Right atrium auricular region (tissue), 2 donors: ENCODE data around the gene BBS9. TPM values are rescaled to one million over a fixed set of nuclear protein-coding genes. Genes with fewer than 3 reads are reported as not detected.
A peak's percentile ranks its signal among the peaks of the same experiment; 100 is the strongest.

Experiments
- DNase-seq: peaks from one replicate; pipeline ENCODE4 v3.0.0-alpha.2; 2019; ENCODE audit warnings: low spot score
- H3K27ac ChIP-seq, 2 donors: fragments of 200-600 bp; sonication (generic); 1 replicate in 1 of 2; 2 replicates in 1 of 2; pipeline ENCODE4 v1.5.1; 2016 to 2019
- H3K27me3 ChIP-seq, 2 donors: fragments of 200-600 bp; sonication (generic); one replicate each; pipeline versions ENCODE4 v1.5.1 to v1.6.0; 2017 to 2019
- H3K36me3 ChIP-seq: fragments of 200-600 bp; sonication (generic); one replicate; pipeline ENCODE4 v1.5.1; 2016
- H3K4me1 ChIP-seq, 2 donors: fragments of 200-600 bp; sonication (generic); one replicate each; pipeline versions ENCODE4 v1.5.1 to v1.6.0; 2017 to 2019
- H3K4me3 ChIP-seq, 2 donors: fragments of 200-600 bp; sonication (generic); 1 replicate in 1 of 2; 2 replicates in 1 of 2; pipeline ENCODE4 v1.5.1; 2017 to 2019; ENCODE audit warnings: mild to moderate bottlenecking in 1 of 2, moderate library complexity in 1 of 2
- H3K9me3 ChIP-seq, 2 donors: fragments of 200-600 bp; sonication (generic); one replicate each; pipeline ENCODE4 v1.5.1; 2019
- total RNA-seq, 2 donors: library from RNA; depleted of rRNA; stranded (reverse); fragments of >200 nt; gene quantifications; one replicate each; pipeline ENCODE4 v1.1.0, GENCODE V29; 2016
- TF ChIP-seq, protein P1 (sequence below), 2 donors: fragments of 200-600 bp; sonication (generic); IDR thresholded peaks; one replicate each; pipeline ENCODE4 v1.5.1; 2019; ENCODE audit warnings: antibody characterized with exemption in 2 of 2

Gene BBS9
- total RNA-seq, 2 donors from 2014 or later: 13.3 to 13.8 TPM

DNA sequence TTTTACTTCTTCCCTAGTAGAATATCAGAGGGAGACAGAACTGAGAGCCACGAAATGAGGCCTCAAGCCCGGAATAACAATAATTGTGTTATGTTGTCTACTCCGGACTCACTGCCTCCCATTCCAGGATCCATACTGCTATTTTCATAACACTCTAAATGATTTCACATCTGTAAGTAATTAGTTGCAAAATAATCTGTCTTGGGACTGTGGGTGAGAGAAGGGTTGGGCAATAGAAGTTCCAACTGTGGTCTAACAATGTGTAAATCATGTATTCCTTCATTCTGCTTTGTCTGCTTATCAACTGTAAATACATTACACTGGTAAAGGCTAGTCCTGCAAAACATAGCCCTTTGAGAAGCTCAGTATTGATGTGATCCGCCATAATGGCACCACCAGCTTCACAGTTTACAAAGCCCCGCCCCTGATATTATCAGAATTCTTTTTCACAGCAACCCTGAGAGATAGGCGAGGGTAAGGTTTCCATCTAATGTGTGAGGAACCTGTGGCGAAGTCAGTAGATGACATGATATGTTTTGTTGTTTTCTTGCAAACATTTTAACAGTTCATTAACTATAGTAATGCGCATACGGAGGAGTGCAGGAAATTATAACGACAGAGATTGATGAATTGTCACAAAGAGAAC lies 510.3 kb downstream of the BBS9 start:
- H3K4me3 ChIP-seq: no peak overlapping the region
- no peak for DNase-seq
- H3K4me1 ChIP-seq: no peaks in the 10 kb centered on the region
- H3K27me3 ChIP-seq: no peaks in the 10 kb centered on the region
- TF ChIP-seq, protein P1, sequence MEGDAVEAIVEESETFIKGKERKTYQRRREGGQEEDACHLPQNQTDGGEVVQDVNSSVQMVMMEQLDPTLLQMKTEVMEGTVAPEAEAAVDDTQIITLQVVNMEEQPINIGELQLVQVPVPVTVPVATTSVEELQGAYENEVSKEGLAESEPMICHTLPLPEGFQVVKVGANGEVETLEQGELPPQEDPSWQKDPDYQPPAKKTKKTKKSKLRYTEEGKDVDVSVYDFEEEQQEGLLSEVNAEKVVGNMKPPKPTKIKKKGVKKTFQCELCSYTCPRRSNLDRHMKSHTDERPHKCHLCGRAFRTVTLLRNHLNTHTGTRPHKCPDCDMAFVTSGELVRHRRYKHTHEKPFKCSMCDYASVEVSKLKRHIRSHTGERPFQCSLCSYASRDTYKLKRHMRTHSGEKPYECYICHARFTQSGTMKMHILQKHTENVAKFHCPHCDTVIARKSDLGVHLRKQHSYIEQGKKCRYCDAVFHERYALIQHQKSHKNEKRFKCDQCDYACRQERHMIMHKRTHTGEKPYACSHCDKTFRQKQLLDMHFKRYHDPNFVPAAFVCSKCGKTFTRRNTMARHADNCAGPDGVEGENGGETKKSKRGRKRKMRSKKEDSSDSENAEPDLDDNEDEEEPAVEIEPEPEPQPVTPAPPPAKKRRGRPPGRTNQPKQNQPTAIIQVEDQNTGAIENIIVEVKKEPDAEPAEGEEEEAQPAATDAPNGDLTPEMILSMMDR (IDR thresholded peaks at IDR 0.05): no peak
- no peaks in the 10 kb centered on the region for H3K9me3 ChIP-seq
- no peak overlapping the region for H3K27ac ChIP-seq
- no peaks in the 10 kb centered on the region for H3K36me3 ChIP-seq

DNA sequence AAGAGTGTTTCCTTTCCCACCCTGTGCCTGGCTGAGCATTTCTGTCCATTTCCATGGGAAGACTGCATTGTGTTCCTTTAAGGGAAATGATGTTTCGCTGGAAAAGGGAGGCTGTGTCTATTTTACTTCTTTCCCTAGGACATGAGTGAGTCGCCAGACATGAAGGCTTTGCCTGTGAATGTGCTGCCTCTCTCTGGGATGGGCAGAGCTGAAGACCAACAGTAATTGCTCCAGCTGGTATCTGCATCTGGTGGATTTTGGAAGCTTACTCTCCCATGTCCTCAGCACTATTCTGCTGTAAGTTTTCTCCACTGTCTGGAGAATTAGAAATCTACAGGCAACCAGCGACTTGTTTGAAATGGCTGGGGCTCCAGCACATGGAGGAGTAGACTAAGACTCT lies 511.4 kb downstream of the BBS9 start:
- DNase-seq: no peak
- Histone ChIP-seq H3K27ac (no peak overlapping the region), H3K27me3 (no peaks in the 10 kb centered on the region)

DNA sequence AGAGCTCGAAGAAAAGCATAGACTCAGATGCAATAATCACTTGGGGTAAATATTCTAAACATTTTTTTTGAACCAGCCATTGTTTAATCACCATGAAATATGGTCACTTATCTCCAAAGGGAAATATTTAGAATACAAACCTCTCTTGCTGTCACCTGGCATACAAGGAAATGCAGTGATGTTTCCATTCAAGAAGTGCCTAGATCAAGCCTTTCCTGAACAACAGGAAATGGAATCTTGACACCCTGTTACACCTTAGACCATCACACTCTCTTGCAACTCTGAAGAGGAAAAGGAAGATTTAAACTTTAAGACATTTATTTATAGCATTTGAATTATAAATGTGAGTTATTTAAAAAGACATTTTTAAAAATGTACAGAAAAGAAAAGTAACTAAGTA lies 512.9 kb downstream of the BBS9 start:
- Histone ChIP-seq H3K36me3 (no peaks in the 10 kb centered on the region), H3K4me3 (no peak overlapping the region), H3K9me3 (no peaks in the 10 kb centered on the region), H3K4me1 (no peaks in the 10 kb centered on the region), H3K27ac (no peak overlapping the region), H3K27me3 (no peaks in the 10 kb centered on the region)
- DNase-seq: no peak
- TF ChIP-seq, protein P1 (IDR thresholded peaks at IDR 0.05): no peak

More for the DNA sequence above, 511.4 kb downstream of the BBS9 start:
- TF ChIP-seq, protein P1 (IDR thresholded peaks at IDR 0.05): no peak
- Histone ChIP-seq H3K4me1 (no peaks in the 10 kb centered on the region), H3K36me3 (no peaks in the 10 kb centered on the region), H3K9me3 (no peaks in the 10 kb centered on the region), H3K4me3 (no peak overlapping the region)

DNA sequence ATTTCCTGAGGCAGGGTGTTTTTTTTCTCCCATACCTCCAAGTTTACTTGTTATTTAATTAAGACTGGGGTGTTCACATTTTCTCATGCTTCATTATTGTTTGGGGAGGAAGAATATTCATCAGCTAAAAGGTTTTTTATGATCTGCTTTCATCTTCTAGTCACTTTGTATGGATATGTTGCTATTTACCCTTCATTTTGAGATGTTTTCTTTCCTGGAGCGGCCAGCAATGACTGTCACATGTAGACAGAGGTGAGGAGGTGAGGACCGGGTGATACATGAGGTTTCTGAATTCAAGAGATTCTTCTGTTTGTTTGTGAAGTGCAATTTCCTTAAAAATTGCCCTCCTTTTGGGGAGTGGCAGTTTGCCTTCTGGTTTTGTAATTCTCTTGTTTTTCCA lies 514.2 kb downstream of the BBS9 start:
- Histone ChIP-seq H3K27ac (peak overlapping the region in 1 of 2 donors; percentile 46), H3K4me3 (no peak overlapping the region), H3K4me1 (no peaks in the 10 kb centered on the region), H3K9me3 (no peaks in the 10 kb centered on the region), H3K27me3 (no peaks in the 10 kb centered on the region), H3K36me3 (no peaks in the 10 kb centered on the region)
- TF ChIP-seq, protein P1 (IDR thresholded peaks at IDR 0.05): no peak
- no peak for DNase-seq

DNA sequence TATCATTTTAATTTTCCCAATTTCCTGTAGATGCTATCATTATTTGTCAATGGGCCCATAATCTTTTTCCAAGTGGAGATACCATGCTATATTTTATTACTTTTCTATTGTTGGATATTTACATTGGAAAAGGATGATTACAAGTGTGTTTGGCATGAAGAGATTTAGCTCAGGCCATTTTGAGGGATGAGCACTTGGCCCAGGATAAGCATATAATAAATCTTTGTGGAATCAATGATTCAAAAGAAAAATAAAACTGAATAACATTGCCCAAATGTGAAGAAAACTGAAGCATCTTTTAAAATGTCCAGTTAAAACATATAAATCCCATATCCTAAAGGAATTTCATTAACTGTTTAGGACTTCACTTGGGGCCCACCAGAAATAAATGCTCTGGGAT lies 515.1 kb downstream of the BBS9 start:
- DNase-seq: no peak
- no peak overlapping the region for H3K27ac ChIP-seq
- no peaks in the 10 kb centered on the region for H3K9me3 ChIP-seq
- no peaks in the 10 kb centered on the region for H3K27me3 ChIP-seq
- no peaks in the 10 kb centered on the region for H3K4me1 ChIP-seq
- TF ChIP-seq, protein P1 (IDR thresholded peaks at IDR 0.05): no peak
- no peaks in the 10 kb centered on the region for H3K36me3 ChIP-seq
- no peak overlapping the region for H3K4me3 ChIP-seq

DNA sequence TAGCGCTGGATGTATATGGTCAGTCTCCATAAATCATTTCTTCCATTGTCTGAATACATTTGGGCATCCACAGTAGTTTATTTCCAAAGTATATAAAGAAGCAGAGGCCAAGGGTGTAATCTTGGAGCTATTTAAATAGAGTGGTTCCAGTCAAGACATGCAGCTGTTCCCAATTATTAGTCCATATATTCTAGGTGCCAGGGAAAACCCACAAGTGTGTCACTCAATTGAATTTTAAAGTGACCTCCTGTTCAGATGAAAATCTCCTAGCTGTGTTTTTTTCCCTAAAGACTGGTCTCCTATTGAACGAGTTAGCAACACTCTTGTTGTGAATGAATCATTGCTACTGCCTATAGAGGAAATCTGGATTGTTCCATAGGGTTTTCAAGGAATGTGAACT lies 515.7 kb downstream of the BBS9 start:
- Histone ChIP-seq H3K9me3 (no peaks in the 10 kb centered on the region), H3K4me3 (no peak overlapping the region), H3K36me3 (no peaks in the 10 kb centered on the region), H3K27me3 (no peaks in the 10 kb centered on the region), H3K27ac (no peak overlapping the region), H3K4me1 (no peaks in the 10 kb centered on the region)
- TF ChIP-seq, protein P1 (IDR thresholded peaks at IDR 0.05): no peak
- DNase-seq: no peak
